ENCODE measurements around the gene HS3ST3A1.

HS3ST3A1 gene

GRCh38 chr17:13589658-13590057 is 12.1 kb downstream of the HS3ST3A1 start:
- no peak for TF ChIP-seq CTCF (IDR thresholded peaks at IDR 0.05; ENCODE audit: control insufficient read depth, insufficient read depth, low read depth, low read length, missing control alignments)
- DNase-seq (ENCODE audit: low read depth), result no peak
- H3K4me3 ChIP-seq (ENCODE audit: control insufficient read depth, low read depth, low read length), result no peak overlapping the region

GRCh38 chr17:13587487-13588338 is 14.0 kb downstream of the HS3ST3A1 start:
- H3K4me3 ChIP-seq (ENCODE audit: control insufficient read depth, low read depth, low read length), result no peak overlapping the region
- no peak for DNase-seq (ENCODE audit: low read depth)
- TF ChIP-seq CTCF (IDR thresholded peaks at IDR 0.05; ENCODE audit: control insufficient read depth, insufficient read depth, low read depth, low read length, missing control alignments), result no peak

- DNase-seq (ENCODE audit: low read depth), result no peak
- H3K4me3 ChIP-seq (ENCODE audit: control insufficient read depth, low read depth, low read length), result no peak overlapping the region
- no peak for TF ChIP-seq CTCF (IDR thresholded peaks at IDR 0.05; ENCODE audit: control insufficient read depth, insufficient read depth, low read depth, low read length, missing control alignments)
These were observed 17.0 kb downstream of the HS3ST3A1 start for GRCh38 chr17:13584701-13585080.

- H3K4me3 ChIP-seq (ENCODE audit: control insufficient read depth, low read depth, low read length), result no peak overlapping the region
- no peak for TF ChIP-seq CTCF (IDR thresholded peaks at IDR 0.05; ENCODE audit: control insufficient read depth, insufficient read depth, low read depth, low read length, missing control alignments)
- no peak for DNase-seq (ENCODE audit: low read depth)
These were observed 17.6 kb downstream of the HS3ST3A1 start for GRCh38 chr17:13583996-13584700.

GRCh38 chr17:13582776-13583547 is 18.8 kb downstream of the HS3ST3A1 start:
- no peak for TF ChIP-seq CTCF (IDR thresholded peaks at IDR 0.05; ENCODE audit: control insufficient read depth, insufficient read depth, low read depth, low read length, missing control alignments)
- H3K4me3 ChIP-seq (ENCODE audit: control insufficient read depth, low read depth, low read length), result no peak overlapping the region
- DNase-seq (ENCODE audit: low read depth), result no peak

GRCh38 chr17:13581925-13582324 is 19.8 kb downstream of the HS3ST3A1 start:
- H3K4me3 ChIP-seq (ENCODE audit: control insufficient read depth, low read depth, low read length), result no peak overlapping the region
- no peak for DNase-seq (ENCODE audit: low read depth)
- TF ChIP-seq CTCF (IDR thresholded peaks at IDR 0.05; ENCODE audit: control insufficient read depth, insufficient read depth, low read depth, low read length, missing control alignments), result no peak
